ENCODE results near the gene CDH23. TPM values are rescaled to one million over a fixed set of nuclear protein-coding genes. Genes with fewer than 3 reads are reported as not detected.

Gene CDH23
- total RNA-seq, 1 donor from 2014 or later: 20.9 TPM

GRCh38 chr10:71713135-71714030 lies 316.7 kb downstream of the CDH23 start:
- DNase-seq (ENCODE audit: low spot score) (no peak), ATAC-seq (peak; percentile 37)

GRCh38 chr10:71714031-71714410 lies 317.3 kb downstream of the CDH23 start:
- ATAC-seq (no peak), DNase-seq (ENCODE audit: low spot score) (no peak)

GRCh38 chr10:71714592-71714991 lies 317.9 kb downstream of the CDH23 start:
- DNase-seq (ENCODE audit: low spot score) (no peak), ATAC-seq (no peak)

GRCh38 chr10:71715026-71715425 lies 318.3 kb downstream of the CDH23 start:
- ATAC-seq (no peak), DNase-seq (ENCODE audit: low spot score) (no peak)

GRCh38 chr10:71715860-71716259 lies 319.1 kb downstream of the CDH23 start:
- no peak for DNase-seq (ENCODE audit: low spot score)
- no peak for ATAC-seq

- ATAC-seq (no peak), DNase-seq (ENCODE audit: low spot score) (no peak)
Observed at GRCh38 chr10:71716426-71716825, 319.7 kb downstream of the CDH23 start.

GRCh38 chr10:71717056-71717455 lies 320.3 kb downstream of the CDH23 start:
- ATAC-seq (no peak), DNase-seq (ENCODE audit: low spot score) (no peak)

- DNase-seq (ENCODE audit: low spot score) (no peak), ATAC-seq (no peak)
Observed at GRCh38 chr10:71717551-71717951, 320.8 kb downstream of the CDH23 start.

- no peak for ATAC-seq
- no peak for DNase-seq (ENCODE audit: low spot score)
Observed at GRCh38 chr10:71718165-71718698, 321.5 kb downstream of the CDH23 start.

- DNase-seq (ENCODE audit: low spot score): no peak
- ATAC-seq: no peak
Observed at GRCh38 chr10:71719042-71719441, 322.3 kb downstream of the CDH23 start.

GRCh38 chr10:71719464-71720201 lies 322.9 kb downstream of the CDH23 start, which contains the start of gene C10orf105:
Gene C10orf105, minus strand, starts transcription at chr10:71719778. Its CDS starts 3,441 bp downstream, at chr10:71716337.
- DNase-seq (ENCODE audit: low spot score): no peak

GRCh38 chr10:71720288-71720687 lies 323.6 kb downstream of the CDH23 start:
- no peak for DNase-seq (ENCODE audit: low spot score)
- no peak for ATAC-seq

More at GRCh38 chr10:71719464-71720201, 322.9 kb downstream of the CDH23 start, which contains the start of gene C10orf105:
- no peak for ATAC-seq

GRCh38 chr10:71721313-71721712 lies 324.6 kb downstream of the CDH23 start:
- DNase-seq (ENCODE audit: low spot score) (no peak), ATAC-seq (no peak)

GRCh38 chr10:71722849-71723248 lies 326.1 kb downstream of the CDH23 start:
- ATAC-seq (no peak), DNase-seq (ENCODE audit: low spot score) (no peak)

- DNase-seq (ENCODE audit: low spot score) (no peak), ATAC-seq (no peak)
Observed at GRCh38 chr10:71723311-71723710, 326.6 kb downstream of the CDH23 start.

- DNase-seq (ENCODE audit: low spot score) (no peak), ATAC-seq (no peak)
Observed at GRCh38 chr10:71724539-71724938, 327.8 kb downstream of the CDH23 start.

- no peak for ATAC-seq
- no peak for DNase-seq (ENCODE audit: low spot score)
Observed at GRCh38 chr10:71725249-71725648, 328.5 kb downstream of the CDH23 start.

GRCh38 chr10:71725998-71726579 lies 329.4 kb downstream of the CDH23 start:
- no peak for ATAC-seq
- DNase-seq (ENCODE audit: low spot score): no peak

- DNase-seq (ENCODE audit: low spot score) (no peak), ATAC-seq (no peak)
Observed at GRCh38 chr10:71726580-71727104, 329.9 kb downstream of the CDH23 start.

- ATAC-seq (peak; percentile 6), DNase-seq (ENCODE audit: low spot score) (no peak)
Observed at GRCh38 chr10:71727105-71727737, 330.5 kb downstream of the CDH23 start.

Measured in left lobe of liver (tissue), 2 donors.